C4-2B (cell line): ENCODE results near the gene RAD50.
"Not testable (repeated sequence)": the region's sequence is repeated elsewhere in the genome, so short reads cannot be mapped to it uniquely, and the experiment has no call there.

Experiments
- H3K27ac ChIP-seq: fragments of 450-650 bp; 2 replicates; pipeline ENCODE4 v1.5.1; 2017
- CTCF ChIP-seq: fragments of 450-650 bp; conservative IDR thresholded peaks from 2 replicates; pipeline ENCODE4 v1.5.1; 2017; ENCODE audit warnings: mild to moderate bottlenecking
- ZFX ChIP-seq: fragments of 450-650 bp; IDR thresholded peaks from 2 replicates; pipeline ENCODE4 v1.6.1; 2017

RAD50 gene

DNA sequence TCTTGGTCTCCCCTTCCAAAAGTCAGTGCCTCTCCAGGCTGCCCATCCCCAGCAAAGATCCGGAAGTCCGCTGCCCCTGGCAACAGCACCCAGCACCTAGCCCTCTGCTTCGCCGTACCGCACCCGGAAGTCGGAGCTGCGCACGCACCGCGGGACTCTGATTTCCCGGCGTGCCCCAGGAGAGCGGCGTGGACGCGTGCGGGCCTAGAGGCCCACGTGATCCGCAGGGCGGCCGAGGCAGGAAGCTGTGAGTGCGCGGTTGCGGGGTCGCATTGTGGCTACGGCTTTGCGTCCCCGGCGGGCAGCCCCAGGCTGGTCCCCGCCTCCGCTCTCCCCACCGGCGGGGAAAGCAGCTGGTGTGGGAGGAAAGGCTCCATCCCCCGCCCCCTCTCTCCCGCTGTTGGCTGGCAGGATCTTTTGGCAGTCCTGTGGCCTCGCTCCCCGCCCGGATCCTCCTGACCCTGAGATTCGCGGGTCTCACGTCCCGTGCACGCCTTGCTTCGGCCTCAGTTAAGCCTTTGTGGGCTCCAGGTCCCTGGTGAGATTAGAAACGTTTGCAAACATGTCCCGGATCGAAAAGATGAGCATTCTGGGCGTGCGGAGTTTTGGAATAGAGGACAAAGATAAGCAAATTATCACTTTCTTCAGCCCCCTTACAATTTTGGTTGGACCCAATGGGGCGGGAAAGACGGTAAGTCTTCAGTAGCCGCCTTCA, at the start of gene RAD50:
Gene RAD50 (plus strand): TSS at position 215 of the 715 bp plus-strand sequence. CDS start 348 bp downstream, at position 563.
- peak within 1 kb of the TSS; percentile 82 for H3K27ac ChIP-seq
- TF ChIP-seq ZFX, result peak; percentile 87
- TF ChIP-seq CTCF, result no peak

DNA sequence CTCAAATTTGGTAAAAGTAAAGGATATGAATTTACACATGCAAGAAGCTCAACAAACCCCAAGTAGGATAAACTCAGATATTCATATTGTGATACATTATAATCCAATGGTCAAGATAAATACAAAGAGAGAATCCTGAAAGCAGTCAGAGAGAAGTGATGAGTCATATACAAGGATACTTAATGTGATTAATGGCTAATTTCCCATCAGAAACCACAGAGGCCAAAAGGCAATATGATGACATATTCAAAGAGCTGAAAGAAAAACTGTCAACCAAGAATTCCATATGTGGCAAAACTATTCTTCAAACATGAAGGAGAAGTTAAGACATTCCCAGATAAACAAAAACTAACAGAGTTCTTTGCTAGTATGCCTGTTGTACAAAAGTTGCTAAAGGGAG, 46.7 kb upstream of the RAD50 start:
- TF ChIP-seq CTCF, result no peak
- TF ChIP-seq ZFX, result no peak
- H3K27ac ChIP-seq, result no peak overlapping the region

DNA sequence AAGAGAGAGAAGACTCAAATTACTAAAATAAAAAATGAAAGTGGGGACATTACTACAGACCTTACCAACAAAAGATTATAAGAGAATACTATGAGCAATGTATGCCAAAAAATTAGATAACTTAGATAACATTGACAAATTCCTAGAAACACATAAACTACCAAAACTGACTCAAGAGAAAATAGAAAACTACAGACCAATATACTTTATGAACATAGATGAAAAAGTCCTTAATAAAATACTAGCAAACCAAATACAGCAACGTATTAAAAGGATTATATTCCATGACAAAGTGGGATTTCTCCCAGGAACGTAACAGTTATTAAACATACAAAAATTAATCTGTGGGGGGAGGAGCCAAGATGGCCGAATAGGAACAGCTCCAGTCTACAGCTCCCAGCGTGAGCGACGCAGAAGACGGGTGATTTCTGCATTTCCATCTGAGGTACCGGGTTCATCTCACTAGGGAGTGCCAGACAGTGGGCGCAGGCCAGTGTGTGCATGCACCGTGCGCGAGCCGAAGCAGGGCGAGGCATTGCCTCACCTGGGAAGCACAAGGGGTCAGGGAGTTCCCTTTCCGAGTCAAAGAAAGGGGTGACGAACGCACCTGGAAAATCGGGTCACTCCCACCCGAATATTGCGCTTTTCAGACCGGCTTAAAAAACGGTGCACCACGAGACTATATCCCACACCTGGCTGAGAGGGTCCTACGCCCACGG, 43.0 kb upstream of the RAD50 start:
- H3K27ac ChIP-seq, result not testable (repeated sequence)

- not testable (repeated sequence) for H3K27ac ChIP-seq
Measured at GRCh38 chr5:132522067-132522466, 34.7 kb upstream of the RAD50 start.

GRCh38 chr5:132524877-132525276, 31.9 kb upstream of the RAD50 start:
- H3K27ac ChIP-seq, result not testable (repeated sequence)

DNA sequence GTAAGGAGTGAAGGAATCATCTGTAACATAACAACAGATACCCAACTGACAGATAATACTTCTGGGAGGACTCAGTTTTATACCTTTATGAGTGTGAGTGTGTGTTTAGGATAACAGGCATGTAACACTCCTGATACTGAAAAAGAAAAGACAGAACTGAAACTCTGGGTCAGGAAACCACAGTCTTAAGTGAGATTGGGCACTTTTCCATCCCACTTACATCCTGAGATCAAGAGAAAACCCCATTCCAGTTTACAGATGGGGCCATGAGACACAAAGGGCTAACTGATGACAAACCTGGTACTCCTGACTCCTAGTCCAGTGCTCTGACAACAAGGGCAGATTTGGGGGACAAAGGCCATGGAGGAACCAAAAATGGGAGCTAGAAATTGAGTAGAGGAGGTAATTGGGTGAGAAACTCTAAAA, 31.5 kb upstream of the RAD50 start:
- H3K27ac ChIP-seq, result no peak overlapping the region
- TF ChIP-seq CTCF (no peak), ZFX (no peak)

GRCh38 chr5:132526290-132526973, 30.3 kb upstream of the RAD50 start:
- no peak overlapping the region for H3K27ac ChIP-seq
- TF ChIP-seq ZFX, result no peak
- peak; percentile 96 for TF ChIP-seq CTCF

DNA sequence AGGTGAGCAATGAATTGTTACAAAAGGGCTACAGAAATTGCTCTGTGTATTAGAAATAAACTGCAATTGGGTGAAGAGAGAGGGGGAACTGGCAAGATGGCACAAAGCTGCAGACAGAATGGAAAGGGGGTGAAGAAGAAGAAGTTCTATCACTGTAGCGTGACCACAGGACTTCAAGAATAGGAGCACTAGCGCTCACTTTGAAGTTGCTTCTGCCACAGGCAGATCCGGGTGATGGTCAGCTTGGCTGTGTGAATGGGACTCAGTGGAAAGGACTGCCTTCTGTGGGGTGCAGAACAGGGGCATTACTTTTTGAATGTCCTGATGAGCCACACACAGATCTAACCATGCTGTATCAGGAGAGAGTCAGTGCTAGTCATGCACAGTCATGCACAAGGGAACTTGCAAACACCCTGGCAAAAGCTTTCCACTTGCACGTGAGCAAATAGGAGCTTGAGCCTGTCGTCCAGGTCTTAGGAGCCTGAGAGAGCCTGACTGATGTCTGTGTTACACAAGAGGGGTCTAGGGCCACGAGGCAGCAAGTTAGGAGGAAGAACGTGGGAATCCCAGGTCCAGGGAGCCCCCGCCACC, 29.7 kb upstream of the RAD50 start:
- TF ChIP-seq CTCF, result peak; percentile 60
- no peak for TF ChIP-seq ZFX
- H3K27ac ChIP-seq, result no peak overlapping the region
